ENCODE measurements around the gene CBARP. TPM values are rescaled to one million over a fixed set of nuclear protein-coding genes. Genes with fewer than 3 reads are reported as not detected.

CBARP gene
- total and polyA plus RNA-seq, 2 of the 13 experiments (the other 11 are each of a cell fraction or from before 2014, with no cell fraction given), result 1.2 to 1.4 TPM

DNA sequence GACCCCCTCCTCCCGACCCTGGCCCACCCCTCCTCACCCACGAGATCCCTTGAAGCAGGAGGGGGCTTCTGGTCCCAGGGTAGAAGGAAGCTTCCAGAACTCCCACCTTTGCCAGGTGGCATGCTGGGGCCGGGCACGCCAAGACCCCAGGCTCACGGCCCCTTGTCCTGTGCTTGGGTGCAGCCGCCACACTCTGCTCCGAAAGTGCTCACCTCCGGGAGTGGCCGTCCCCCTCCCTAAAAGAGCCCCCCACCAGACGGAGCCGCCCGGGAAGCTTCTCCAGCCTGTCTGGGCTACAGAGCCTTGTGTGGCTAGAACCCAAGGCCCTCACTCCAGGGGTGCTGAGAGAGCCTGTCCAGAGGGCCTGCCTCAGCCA is 46.1 kb upstream of the CBARP start (continued):
- no peak for TF ChIP-seq TRAFD1 (CRISPR knock-in tag; IDR thresholded peaks at IDR 0.05; ENCODE audit: borderline replicate concordance)
- 0 out of 2 replicates have a peak, but pooled peaks have one; percentile 22 for TF ChIP-seq BCL3 (CRISPR knock-in tag; IDR thresholded peaks at IDR 0.05)
- TF ChIP-seq ZNF564 (CRISPR knock-in tag; IDR thresholded peaks at IDR 0.05), result 0 out of 2 replicates have a peak, but pooled peaks have one; percentile 18
- no peak for TF ChIP-seq SMC3 (IDR thresholded peaks at IDR 0.05; ENCODE audit: low read length)
- TF ChIP-seq ZBTB44 (CRISPR knock-in tag; IDR thresholded peaks at IDR 0.05), result no peak
- no peak for TF ChIP-seq ZNF281 (CRISPR knock-in tag; IDR thresholded peaks at IDR 0.05; ENCODE audit: borderline replicate concordance)
- TF ChIP-seq ZNF788 (CRISPR knock-in tag; IDR thresholded peaks at IDR 0.05; ENCODE audit: borderline replicate concordance), result no peak
- TF ChIP-seq HMGXB4 (CRISPR knock-in tag; IDR thresholded peaks at IDR 0.05; ENCODE audit: borderline replicate concordance in 1 of 2, low read depth in 1 of 2), result peak in 1 of 2 experiments; percentile 5; a peak in 1 of 4 replicates
- TF ChIP-seq, protein P1, sequence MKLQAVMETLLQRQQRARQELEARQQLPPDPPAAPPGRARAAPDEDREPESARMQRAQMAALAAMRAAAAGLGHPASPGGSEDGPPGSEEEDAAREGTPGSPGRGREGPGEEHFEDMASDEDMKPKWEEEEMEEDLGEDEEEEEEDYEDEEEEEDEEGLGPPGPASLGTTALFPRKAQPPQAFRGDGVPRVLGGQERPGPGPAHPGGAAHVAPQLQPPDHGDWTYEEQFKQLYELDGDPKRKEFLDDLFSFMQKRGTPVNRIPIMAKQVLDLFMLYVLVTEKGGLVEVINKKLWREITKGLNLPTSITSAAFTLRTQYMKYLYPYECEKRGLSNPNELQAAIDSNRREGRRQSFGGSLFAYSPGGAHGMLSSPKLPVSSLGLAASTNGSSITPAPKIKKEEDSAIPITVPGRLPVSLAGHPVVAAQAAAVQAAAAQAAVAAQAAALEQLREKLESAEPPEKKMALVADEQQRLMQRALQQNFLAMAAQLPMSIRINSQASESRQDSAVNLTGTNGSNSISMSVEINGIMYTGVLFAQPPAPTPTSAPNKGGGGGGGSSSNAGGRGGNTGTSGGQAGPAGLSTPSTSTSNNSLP (IDR thresholded peaks at IDR 0.05; ENCODE audit: low read depth, low read length), result no peak
- TF ChIP-seq MZF1 (CRISPR knock-in tag; IDR thresholded peaks at IDR 0.05; ENCODE audit: borderline replicate concordance), result no peak
- TF ChIP-seq ZNF589 (CRISPR knock-in tag; conservative IDR thresholded peaks at IDR 0.05), result 0 out of 2 replicates have a peak, but pooled peaks have one; percentile 38
